GM06990 (cell line): ENCODE data around the gene ANP32B.
"Not testable (repeated sequence)": the region's sequence is repeated elsewhere in the genome, so short reads cannot be mapped to it uniquely, and the experiment has no call there.

Experiments
- DNase-seq: peaks from one replicate; pipeline ENCODE4 v3.0.0-alpha.2; 2011; ENCODE audit not compliant: insufficient read length; ENCODE audit errors: extremely low read depth
- H3K27me3 ChIP-seq: replicated peaks from 2 replicates; pipeline ENCODE4 v1.6.0; 2011; ENCODE audit warnings: low read length; ENCODE audit not compliant: control insufficient read depth, insufficient read depth
- H3K36me3 ChIP-seq: 2 replicates; pipeline ENCODE4 v1.5.1; 2011; ENCODE audit warnings: low read length; ENCODE audit not compliant: control insufficient read depth, insufficient read depth
- H3K4me3 ChIP-seq: replicated peaks from 2 replicates; pipeline ENCODE4 v1.5.1; 2011; ENCODE audit warnings: low read depth, mild to moderate bottlenecking, control low read depth, low read length
- TF ChIP-seq, protein P1 (sequence below): IDR thresholded peaks from 2 replicates; pipeline ENCODE4 v1.5.1; 2011; ENCODE audit warnings: low read length, control low read depth, mild to moderate bottlenecking, inconsistent platforms; ENCODE audit not compliant: insufficient read depth, poor library complexity, severe bottlenecking

ANP32B gene

DNA sequence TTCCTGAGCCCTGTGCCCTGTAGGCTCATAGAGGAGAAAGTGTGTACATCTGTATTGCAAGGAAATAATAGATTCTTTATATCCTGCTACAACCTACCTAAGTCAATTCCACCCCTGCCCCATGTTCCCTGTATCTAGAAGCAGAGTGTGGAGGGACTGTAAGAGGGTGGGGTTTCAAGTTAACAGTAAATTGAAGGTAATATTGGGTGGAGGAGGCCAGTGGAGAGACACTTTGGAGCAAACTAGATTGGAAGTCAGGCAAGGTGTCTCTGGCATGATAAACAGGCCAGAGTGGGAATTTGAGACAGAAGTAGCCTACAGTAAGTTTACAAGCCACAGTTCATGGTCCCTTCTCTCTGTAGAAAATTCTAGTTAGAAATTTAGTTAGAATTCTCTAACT lies 42.9 kb upstream of the ANP32B start:
- no peak for DNase-seq

DNA sequence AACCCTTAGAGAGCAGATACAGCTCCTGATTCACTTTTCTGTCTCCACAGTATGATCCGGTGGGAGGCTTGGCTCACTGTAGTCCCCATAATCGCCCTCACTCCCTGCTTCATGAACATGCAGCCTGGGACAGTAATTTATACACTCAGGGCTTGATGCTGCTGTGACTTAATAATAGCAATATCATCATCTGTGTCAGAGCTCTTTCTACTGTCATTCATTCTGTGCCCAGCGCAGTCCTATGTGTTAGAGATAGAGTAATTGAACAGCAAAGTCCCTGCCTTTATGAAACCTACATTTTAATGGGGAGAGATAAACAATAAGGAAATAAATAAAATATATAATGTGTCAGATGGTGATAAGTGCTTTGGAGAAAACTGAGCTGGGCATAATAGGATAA lies 42.4 kb upstream of the ANP32B start:
- H3K36me3 ChIP-seq = no peaks in the 10 kb centered on the region
- no peak overlapping the region for H3K4me3 ChIP-seq
- no peaks in the 10 kb centered on the region for H3K27me3 ChIP-seq
- TF ChIP-seq, protein P1, sequence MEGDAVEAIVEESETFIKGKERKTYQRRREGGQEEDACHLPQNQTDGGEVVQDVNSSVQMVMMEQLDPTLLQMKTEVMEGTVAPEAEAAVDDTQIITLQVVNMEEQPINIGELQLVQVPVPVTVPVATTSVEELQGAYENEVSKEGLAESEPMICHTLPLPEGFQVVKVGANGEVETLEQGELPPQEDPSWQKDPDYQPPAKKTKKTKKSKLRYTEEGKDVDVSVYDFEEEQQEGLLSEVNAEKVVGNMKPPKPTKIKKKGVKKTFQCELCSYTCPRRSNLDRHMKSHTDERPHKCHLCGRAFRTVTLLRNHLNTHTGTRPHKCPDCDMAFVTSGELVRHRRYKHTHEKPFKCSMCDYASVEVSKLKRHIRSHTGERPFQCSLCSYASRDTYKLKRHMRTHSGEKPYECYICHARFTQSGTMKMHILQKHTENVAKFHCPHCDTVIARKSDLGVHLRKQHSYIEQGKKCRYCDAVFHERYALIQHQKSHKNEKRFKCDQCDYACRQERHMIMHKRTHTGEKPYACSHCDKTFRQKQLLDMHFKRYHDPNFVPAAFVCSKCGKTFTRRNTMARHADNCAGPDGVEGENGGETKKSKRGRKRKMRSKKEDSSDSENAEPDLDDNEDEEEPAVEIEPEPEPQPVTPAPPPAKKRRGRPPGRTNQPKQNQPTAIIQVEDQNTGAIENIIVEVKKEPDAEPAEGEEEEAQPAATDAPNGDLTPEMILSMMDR = no peak
- DNase-seq = no peak

More for the DNA sequence above, 42.9 kb upstream of the ANP32B start:
- TF ChIP-seq, protein P1 = no peak
- Histone ChIP-seq H3K4me3 (no peak overlapping the region), H3K36me3 (no peaks in the 10 kb centered on the region), H3K27me3 (no peaks in the 10 kb centered on the region)

DNA sequence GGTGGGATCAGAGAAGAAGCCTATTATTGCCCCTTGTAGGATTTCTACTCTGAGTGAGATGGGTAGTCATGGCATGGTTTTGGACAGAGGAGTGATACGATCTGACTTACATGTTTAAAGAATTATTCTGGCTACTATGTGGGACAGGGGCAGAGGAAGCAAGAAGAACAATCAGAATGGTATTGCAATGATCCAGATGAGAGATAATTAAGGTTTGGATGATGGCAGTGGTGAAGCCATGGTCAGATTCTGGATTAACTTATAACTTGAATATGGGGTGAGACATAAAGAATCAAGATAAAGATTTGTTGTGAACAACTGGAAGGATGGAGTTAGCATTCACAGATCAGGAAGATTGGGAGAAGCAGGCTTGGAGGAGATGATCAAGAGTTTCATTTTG lies 41.8 kb upstream of the ANP32B start:
- Histone ChIP-seq H3K4me3 (no peak overlapping the region), H3K27me3 (no peaks in the 10 kb centered on the region), H3K36me3 (no peaks in the 10 kb centered on the region)
- no peak for DNase-seq
- TF ChIP-seq, protein P1 = no peak

GRCh38 chr9:97943308-97943855 lies 39.8 kb upstream of the ANP32B start:
- TF ChIP-seq, protein P1 = no peak
- DNase-seq = no peak
- no peaks in the 10 kb centered on the region for H3K27me3 ChIP-seq
- H3K4me3 ChIP-seq = no peak overlapping the region
- no peaks in the 10 kb centered on the region for H3K36me3 ChIP-seq

DNA sequence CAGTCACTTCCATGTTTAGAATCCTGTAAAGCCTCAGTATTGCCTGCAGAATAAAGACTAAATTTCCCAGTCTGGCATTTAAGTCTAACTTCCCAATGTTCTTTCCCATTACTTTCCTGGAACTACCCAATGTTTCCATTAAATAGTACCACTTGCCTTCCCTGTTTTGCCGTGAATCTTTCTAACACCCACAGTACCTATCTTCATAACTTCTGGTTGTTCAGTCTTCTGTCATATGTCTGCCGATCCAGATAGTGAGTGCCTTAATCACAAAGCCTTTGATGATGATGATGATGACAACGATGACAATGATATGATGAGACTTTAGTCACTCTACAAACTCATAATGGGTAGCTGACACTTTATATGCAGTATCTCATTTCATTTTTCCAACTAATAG lies 38.5 kb upstream of the ANP32B start:
- Histone ChIP-seq H3K36me3 (no peaks in the 10 kb centered on the region), H3K27me3 (no peaks in the 10 kb centered on the region), H3K4me3 (no peak overlapping the region)
- DNase-seq = no peak
- TF ChIP-seq, protein P1 = no peak

GRCh38 chr9:97945470-97945869 lies 37.7 kb upstream of the ANP32B start:
- H3K36me3 ChIP-seq, H3K27me3 ChIP-seq, DNase-seq, H3K4me3 ChIP-seq: not testable (repeated sequence)

GRCh38 chr9:97947094-97947493 lies 36.0 kb upstream of the ANP32B start:
- DNase-seq, H3K27me3 ChIP-seq, H3K4me3 ChIP-seq: not testable (repeated sequence)

GRCh38 chr9:97950873-97951272 lies 32.3 kb upstream of the ANP32B start:
- not testable (repeated sequence) for H3K4me3 ChIP-seq, H3K36me3 ChIP-seq, H3K27me3 ChIP-seq
- DNase-seq = peak; percentile 27

More at GRCh38 chr9:97947094-97947493, 36.0 kb upstream of the ANP32B start:
- not testable (repeated sequence) for H3K36me3 ChIP-seq
